HG03442 (cell line): ENCODE results near the gene MITF.
"Not testable (repeated sequence)": the region's sequence is repeated elsewhere in the genome, so short reads cannot be mapped to it uniquely, and the experiment has no call there.

Source experiments
- ATAC-seq: cut with Tn5 transposase; IDR thresholded peaks from one replicate; pipeline ENCODE4 v1.9.1; 2021; ENCODE audit warnings: mild to moderate bottlenecking, moderate library complexity; ENCODE audit not compliant: unreplicated experiment

The MITF gene

GRCh38 chr3:69784954-69785514, 45.8 kb downstream of the MITF start:
- no peak for ATAC-seq

- ATAC-seq = no peak
These were observed 46.6 kb downstream of the MITF start for GRCh38 chr3:69785769-69786320.

- ATAC-seq = no peak
These were observed 47.6 kb downstream of the MITF start for GRCh38 chr3:69786854-69787253.

- no peak for ATAC-seq
These were observed 48.3 kb downstream of the MITF start for GRCh38 chr3:69787436-69788168.

GRCh38 chr3:69791106-69791505, 51.8 kb downstream of the MITF start:
- no peak for ATAC-seq

- no peak for ATAC-seq
These were observed 52.7 kb downstream of the MITF start for GRCh38 chr3:69791919-69792399.

GRCh38 chr3:69796126-69796525, 56.9 kb downstream of the MITF start:
- not testable (repeated sequence) for ATAC-seq

GRCh38 chr3:69803681-69804270, 64.5 kb downstream of the MITF start:
- ATAC-seq = no peak

- ATAC-seq = no peak
These were observed 66.2 kb downstream of the MITF start for GRCh38 chr3:69805491-69805890.

GRCh38 chr3:69806735-69807438, 67.6 kb downstream of the MITF start:
- ATAC-seq = no peak

- no peak for ATAC-seq
These were observed 68.4 kb downstream of the MITF start for GRCh38 chr3:69807674-69808073.

- ATAC-seq = no peak
These were observed 70.0 kb downstream of the MITF start for GRCh38 chr3:69809076-69809835.

- no peak for ATAC-seq
These were observed 72.5 kb downstream of the MITF start for GRCh38 chr3:69811452-69812401.

- ATAC-seq = no peak
These were observed 76.7 kb downstream of the MITF start for GRCh38 chr3:69815970-69816369.

GRCh38 chr3:69817988-69818387, 78.7 kb downstream of the MITF start:
- no peak for ATAC-seq

GRCh38 chr3:69819282-69819681, 80.0 kb downstream of the MITF start:
- ATAC-seq = no peak

GRCh38 chr3:69821133-69821532, 81.9 kb downstream of the MITF start:
- no peak for ATAC-seq

- ATAC-seq = no peak
These were observed 84.5 kb downstream of the MITF start for GRCh38 chr3:69823743-69824142.

- no peak for ATAC-seq
These were observed 86.2 kb downstream of the MITF start for GRCh38 chr3:69825446-69825845.
